HEK293 (cell line): ENCODE measurements around the gene THEM4.

ENCODE experiments used
- BCL11B ChIP-seq: fragments of 450-650 bp; formaldehyde crosslinking; IDR thresholded peaks from 2 replicates; pipeline ENCODE4 v1.5.1; 2016; ENCODE audit warnings: low read depth, missing biosample characterization, missing genetic modification characterization
- HOXA7 ChIP-seq: sonication (generic); formaldehyde crosslinking; IDR thresholded peaks from 2 replicates; pipeline ENCODE4 v1.8.1; 2022; ENCODE audit warnings: missing genetic modification reagents, borderline replicate concordance
- KLF1 ChIP-seq: fragments of 450-650 bp; formaldehyde crosslinking; IDR thresholded peaks from 2 replicates; pipeline ENCODE4 v1.5.1; 2016; ENCODE audit warnings: missing biosample characterization, missing genetic modification characterization
- SETDB1 ChIP-seq: IDR thresholded peaks from one replicate; pipeline ENCODE4 v1.6.1; 2017; ENCODE audit warnings: mild to moderate bottlenecking, low read length, moderate library complexity, mixed read lengths; ENCODE audit not compliant: insufficient read length
- ZBTB20 ChIP-seq: fragments of 450-650 bp; formaldehyde crosslinking; IDR thresholded peaks from 2 replicates; pipeline ENCODE4 v1.5.1; 2016; ENCODE audit warnings: missing biosample characterization, missing genetic modification characterization
- ZNF211 ChIP-seq: fragments of 450-650 bp; formaldehyde crosslinking; IDR thresholded peaks from 2 replicates; pipeline ENCODE4 v1.5.1; 2016; ENCODE audit warnings: low read depth, missing biosample characterization, missing genetic modification characterization
- ZNF248 ChIP-seq: fragments of 450-650 bp; formaldehyde crosslinking; IDR thresholded peaks from 2 replicates; pipeline ENCODE4 v1.5.1; 2017; ENCODE audit warnings: missing biosample characterization, missing genetic modification characterization
- ZNF548 ChIP-seq: fragments of 450-650 bp; formaldehyde crosslinking; IDR thresholded peaks from 2 replicates; pipeline ENCODE4 v1.5.1; 2016; ENCODE audit warnings: missing biosample characterization, missing genetic modification characterization
- ZNF768 ChIP-seq: fragments of 450-650 bp; formaldehyde crosslinking; IDR thresholded peaks from 2 replicates; pipeline ENCODE4 v1.5.1; 2018; ENCODE audit warnings: missing biosample characterization, mild to moderate bottlenecking, missing genetic modification characterization
- ZNF776 ChIP-seq: fragments of 450-650 bp; formaldehyde crosslinking; IDR thresholded peaks from 2 replicates; pipeline ENCODE4 v1.5.0; 2017; ENCODE audit warnings: missing biosample characterization, missing genetic modification characterization, borderline replicate concordance
- TF ChIP-seq, protein P1 (sequence below): fragments of 450-650 bp; formaldehyde crosslinking; IDR thresholded peaks from 2 replicates; pipeline ENCODE4 v1.5.1; 2016; ENCODE audit warnings: missing biosample characterization, missing genetic modification characterization

DNA sequence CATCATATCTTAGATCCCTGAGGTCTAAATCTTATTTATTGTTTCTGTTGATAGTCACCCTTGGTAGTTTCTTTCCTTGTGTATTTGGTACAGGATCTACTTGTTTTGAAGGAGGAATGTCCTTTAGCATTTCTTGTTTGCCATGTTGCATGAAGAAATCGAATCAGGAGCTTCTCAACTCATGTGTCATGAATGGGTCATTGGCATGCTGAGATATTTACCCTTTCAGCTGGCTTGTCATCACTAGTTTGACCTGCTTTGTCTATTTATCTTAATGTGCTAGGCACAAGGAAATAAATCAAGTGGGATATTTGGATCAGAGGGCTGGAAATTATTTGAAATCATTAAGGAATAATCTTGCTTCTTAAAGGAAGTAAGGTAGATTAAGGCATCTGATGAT is 23.8 kb downstream of the THEM4 start:
- TF ChIP-seq ZNF211: no peak
- TF ChIP-seq, protein P1, sequence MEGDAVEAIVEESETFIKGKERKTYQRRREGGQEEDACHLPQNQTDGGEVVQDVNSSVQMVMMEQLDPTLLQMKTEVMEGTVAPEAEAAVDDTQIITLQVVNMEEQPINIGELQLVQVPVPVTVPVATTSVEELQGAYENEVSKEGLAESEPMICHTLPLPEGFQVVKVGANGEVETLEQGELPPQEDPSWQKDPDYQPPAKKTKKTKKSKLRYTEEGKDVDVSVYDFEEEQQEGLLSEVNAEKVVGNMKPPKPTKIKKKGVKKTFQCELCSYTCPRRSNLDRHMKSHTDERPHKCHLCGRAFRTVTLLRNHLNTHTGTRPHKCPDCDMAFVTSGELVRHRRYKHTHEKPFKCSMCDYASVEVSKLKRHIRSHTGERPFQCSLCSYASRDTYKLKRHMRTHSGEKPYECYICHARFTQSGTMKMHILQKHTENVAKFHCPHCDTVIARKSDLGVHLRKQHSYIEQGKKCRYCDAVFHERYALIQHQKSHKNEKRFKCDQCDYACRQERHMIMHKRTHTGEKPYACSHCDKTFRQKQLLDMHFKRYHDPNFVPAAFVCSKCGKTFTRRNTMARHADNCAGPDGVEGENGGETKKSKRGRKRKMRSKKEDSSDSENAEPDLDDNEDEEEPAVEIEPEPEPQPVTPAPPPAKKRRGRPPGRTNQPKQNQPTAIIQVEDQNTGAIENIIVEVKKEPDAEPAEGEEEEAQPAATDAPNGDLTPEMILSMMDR (tag by site-specific recombination): no peak
- no peak for TF ChIP-seq ZBTB20 (tag by site-specific recombination)
- TF ChIP-seq BCL11B (tag by site-specific recombination): no peak
- TF ChIP-seq SETDB1: no peak
- TF ChIP-seq ZNF776 (tag by site-specific recombination): no peak
- no peak for TF ChIP-seq ZNF548 (tag by site-specific recombination)
- TF ChIP-seq ZNF768: no peak
- TF ChIP-seq ZNF248: no peak
- no peak for TF ChIP-seq HOXA7 (CRISPR knock-in tag)
- no peak for TF ChIP-seq KLF1 (tag by site-specific recombination)
